Measurements from ENCODE around the gene HLA-G.
"Not testable (repeated sequence)": the region's sequence is repeated elsewhere in the genome, so short reads cannot be mapped to it uniquely, and the experiment has no call there.

HLA-G gene

GRCh38 chr6:29875257-29875656 lies 47.6 kb downstream of the HLA-G start:
- DNase-seq = no peak

GRCh38 chr6:29875734-29876133 lies 48.1 kb downstream of the HLA-G start:
- not testable (repeated sequence) for DNase-seq
